ENCODE measurements around the gene KIF5A. TPM values are rescaled to one million over a fixed set of nuclear protein-coding genes. Genes with fewer than 3 reads are reported as not detected.
A peak's percentile ranks its signal among the peaks of the same experiment; 100 is the strongest.

KIF5A gene
- total RNA-seq, 1 donor from 2014 or later = 1.8 TPM

GRCh38 chr12:57523706-57524614 is 25.9 kb upstream of the KIF5A start:
- DNase-seq = peak; percentile 67
- intact Hi-C loops (cut with micrococcal nuclease) = loop anchor here (2.0 to 5.0 kb wide), 4 partner anchors 67 to 837 kb away; partner anchors contain the start of genes CTDSP2, OS9, PIP4K2C and PTGES3
- Mint-ChIP-seq H3K27me3 (no peaks in the 10 kb centered on the region), H3K9me3 (no peaks in the 10 kb centered on the region), H3K27ac (peak overlapping the region; percentile 88), H3K4me1 (peaks cover 42% of the 10 kb centered on the region), H3K36me3 (ENCODE audit: low read depth) (peaks cover 43% of the 10 kb centered on the region), H3K4me3 (peak overlapping the region; percentile 96)

GRCh38 chr12:57524814-57525614 is 24.8 kb upstream of the KIF5A start:
- H3K27ac Mint-ChIP-seq = peak overlapping the region; percentile 88
- H3K4me3 Mint-ChIP-seq = peak overlapping the region; percentile 96
- peaks cover 36% of the 10 kb centered on the region for H3K4me1 Mint-ChIP-seq

GRCh38 chr12:57525615-57526383 is 24.0 kb upstream of the KIF5A start:
- H3K4me3 Mint-ChIP-seq = no peak overlapping the region
- peaks cover 35% of the 10 kb centered on the region for H3K4me1 Mint-ChIP-seq
- H3K9me3 Mint-ChIP-seq = no peaks in the 10 kb centered on the region
- no peaks in the 10 kb centered on the region for H3K27me3 Mint-ChIP-seq
- intact Hi-C loops (cut with micrococcal nuclease) = no loop called here
- H3K27ac Mint-ChIP-seq = no peak overlapping the region
- no peak for DNase-seq
- H3K36me3 Mint-ChIP-seq (ENCODE audit: low read depth) = peaks cover 44% of the 10 kb centered on the region

More at GRCh38 chr12:57524814-57525614, 24.8 kb upstream of the KIF5A start:
- intact Hi-C loops (cut with micrococcal nuclease) = loop anchor here (5.0 kb wide), 3 partner anchors 167 to 838 kb away; partner anchors contain the start of genes CTDSP2, OS9 and PTGES3
- peaks cover 44% of the 10 kb centered on the region for H3K36me3 Mint-ChIP-seq (ENCODE audit: low read depth)
- DNase-seq = no peak
- no peaks in the 10 kb centered on the region for H3K27me3 Mint-ChIP-seq
- no peaks in the 10 kb centered on the region for H3K9me3 Mint-ChIP-seq

GRCh38 chr12:57526477-57527126 is 23.2 kb upstream of the KIF5A start:
- H3K4me1 Mint-ChIP-seq = peaks cover 28% of the 10 kb centered on the region
- intact Hi-C loops (cut with micrococcal nuclease) = no loop called here
- no peaks in the 10 kb centered on the region for H3K9me3 Mint-ChIP-seq
- H3K27ac Mint-ChIP-seq = no peak overlapping the region
- no peak for DNase-seq
- no peak overlapping the region for H3K4me3 Mint-ChIP-seq
- peaks cover 47% of the 10 kb centered on the region for H3K36me3 Mint-ChIP-seq (ENCODE audit: low read depth)
- no peaks in the 10 kb centered on the region for H3K27me3 Mint-ChIP-seq

GRCh38 chr12:57527184-57527583 is 22.7 kb upstream of the KIF5A start:
- no peaks in the 10 kb centered on the region for H3K27me3 Mint-ChIP-seq
- no peak overlapping the region for H3K27ac Mint-ChIP-seq
- no peak overlapping the region for H3K4me3 Mint-ChIP-seq
- no peak for DNase-seq
- peaks cover 22% of the 10 kb centered on the region for H3K4me1 Mint-ChIP-seq
- intact Hi-C loops (cut with micrococcal nuclease) = no loop called here
- H3K36me3 Mint-ChIP-seq (ENCODE audit: low read depth) = peaks cover 51% of the 10 kb centered on the region
- H3K9me3 Mint-ChIP-seq = no peaks in the 10 kb centered on the region

GRCh38 chr12:57528176-57528575 is 21.7 kb upstream of the KIF5A start:
- no peaks in the 10 kb centered on the region for H3K27me3 Mint-ChIP-seq
- intact Hi-C loops (cut with micrococcal nuclease) = no loop called here
- H3K27ac Mint-ChIP-seq = no peak overlapping the region
- H3K4me1 Mint-ChIP-seq = peaks cover 19% of the 10 kb centered on the region
- peaks cover 59% of the 10 kb centered on the region for H3K36me3 Mint-ChIP-seq (ENCODE audit: low read depth)
- H3K4me3 Mint-ChIP-seq = no peak overlapping the region
- H3K9me3 Mint-ChIP-seq = no peaks in the 10 kb centered on the region
- DNase-seq = no peak

GRCh38 chr12:57528831-57529555 is 20.9 kb upstream of the KIF5A start:
- Mint-ChIP-seq H3K27ac (no peak overlapping the region), H3K36me3 (ENCODE audit: low read depth) (peaks cover 61% of the 10 kb centered on the region), H3K27me3 (no peaks in the 10 kb centered on the region), H3K4me3 (no peak overlapping the region), H3K9me3 (no peaks in the 10 kb centered on the region), H3K4me1 (peaks cover 11% of the 10 kb centered on the region)
- intact Hi-C loops (cut with micrococcal nuclease) = no loop called here
- no peak for DNase-seq

- H3K36me3 Mint-ChIP-seq (ENCODE audit: low read depth) = peaks cover 58% of the 10 kb centered on the region
- no peak overlapping the region for H3K4me3 Mint-ChIP-seq
- H3K27ac Mint-ChIP-seq = no peak overlapping the region
- no peaks in the 10 kb centered on the region for H3K27me3 Mint-ChIP-seq
- intact Hi-C loops (cut with micrococcal nuclease) = no loop called here
- no peak for DNase-seq
- H3K9me3 Mint-ChIP-seq = no peaks in the 10 kb centered on the region
- H3K4me1 Mint-ChIP-seq = peaks cover 4% of the 10 kb centered on the region
These were observed 20.0 kb upstream of the KIF5A start for GRCh38 chr12:57529831-57530230.

GRCh38 chr12:57530396-57531142 is 19.3 kb upstream of the KIF5A start:
- intact Hi-C loops (cut with micrococcal nuclease) = no loop called here
- Mint-ChIP-seq H3K27ac (no peak overlapping the region), H3K4me1 (peaks cover 2% of the 10 kb centered on the region), H3K27me3 (no peaks in the 10 kb centered on the region), H3K4me3 (no peak overlapping the region), H3K9me3 (no peaks in the 10 kb centered on the region), H3K36me3 (ENCODE audit: low read depth) (peaks cover 61% of the 10 kb centered on the region)
- no peak for DNase-seq

GRCh38 chr12:57531836-57532235 is 18.0 kb upstream of the KIF5A start:
- Mint-ChIP-seq H3K27ac (no peak overlapping the region), H3K4me3 (no peak overlapping the region), H3K36me3 (ENCODE audit: low read depth) (peaks cover 57% of the 10 kb centered on the region), H3K4me1 (no peaks in the 10 kb centered on the region), H3K27me3 (no peaks in the 10 kb centered on the region), H3K9me3 (no peaks in the 10 kb centered on the region)
- intact Hi-C loops (cut with micrococcal nuclease) = no loop called here
- no peak for DNase-seq

GRCh38 chr12:57533108-57533507 is 16.7 kb upstream of the KIF5A start:
- Mint-ChIP-seq H3K4me1 (no peaks in the 10 kb centered on the region), H3K27me3 (no peaks in the 10 kb centered on the region), H3K9me3 (no peaks in the 10 kb centered on the region), H3K27ac (no peak overlapping the region), H3K36me3 (ENCODE audit: low read depth) (peaks cover 52% of the 10 kb centered on the region), H3K4me3 (no peak overlapping the region)
- DNase-seq = no peak
- intact Hi-C loops (cut with micrococcal nuclease) = no loop called here

- peaks cover 53% of the 10 kb centered on the region for H3K36me3 Mint-ChIP-seq (ENCODE audit: low read depth)
- no peaks in the 10 kb centered on the region for H3K9me3 Mint-ChIP-seq
- peaks cover 2% of the 10 kb centered on the region for H3K4me1 Mint-ChIP-seq
- no peak for DNase-seq
- H3K27me3 Mint-ChIP-seq = no peaks in the 10 kb centered on the region
- no peak overlapping the region for H3K4me3 Mint-ChIP-seq
- intact Hi-C loops (cut with micrococcal nuclease) = no loop called here
- no peak overlapping the region for H3K27ac Mint-ChIP-seq
These were observed 15.6 kb upstream of the KIF5A start for GRCh38 chr12:57534250-57534649.

All from activated CD4-positive, alpha-beta T cell treated with anti-CD3 and anti-CD28 coated beads, Interleukin-2, amount 10 ng/mL, durations not matched to agents 24 days and 14 days (primary cell).